GM21723 (cell line): ENCODE results near the gene FOXP4.

ENCODE experiments used
- ATAC-seq: cut with Tn5 transposase; IDR thresholded peaks from one replicate; pipeline ENCODE4 v1.9.1; 2021; ENCODE audit warnings: mild to moderate bottlenecking, moderate library complexity; ENCODE audit not compliant: unreplicated experiment

FOXP4 gene

DNA sequence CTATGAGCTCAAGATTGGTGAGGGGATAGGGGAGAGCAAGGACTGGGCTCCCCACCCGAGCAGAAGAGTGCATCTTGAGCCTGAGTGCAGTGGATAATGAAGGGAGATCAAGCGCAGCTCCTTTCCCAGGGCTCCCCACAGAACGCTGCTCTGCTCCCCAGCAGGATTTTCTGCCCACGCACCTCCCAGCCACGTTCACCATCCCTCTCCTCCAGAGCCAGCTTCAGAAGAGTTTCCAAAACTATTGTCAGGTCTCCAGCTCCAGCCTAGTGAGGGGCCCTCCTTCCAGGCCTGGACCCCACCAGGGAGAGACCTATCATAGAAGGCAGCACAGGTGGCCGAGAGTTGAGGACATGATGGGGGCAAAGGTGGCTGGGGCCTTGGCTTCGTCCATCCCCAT is 34.5 kb downstream of the FOXP4 start:
- ATAC-seq: no peak

DNA sequence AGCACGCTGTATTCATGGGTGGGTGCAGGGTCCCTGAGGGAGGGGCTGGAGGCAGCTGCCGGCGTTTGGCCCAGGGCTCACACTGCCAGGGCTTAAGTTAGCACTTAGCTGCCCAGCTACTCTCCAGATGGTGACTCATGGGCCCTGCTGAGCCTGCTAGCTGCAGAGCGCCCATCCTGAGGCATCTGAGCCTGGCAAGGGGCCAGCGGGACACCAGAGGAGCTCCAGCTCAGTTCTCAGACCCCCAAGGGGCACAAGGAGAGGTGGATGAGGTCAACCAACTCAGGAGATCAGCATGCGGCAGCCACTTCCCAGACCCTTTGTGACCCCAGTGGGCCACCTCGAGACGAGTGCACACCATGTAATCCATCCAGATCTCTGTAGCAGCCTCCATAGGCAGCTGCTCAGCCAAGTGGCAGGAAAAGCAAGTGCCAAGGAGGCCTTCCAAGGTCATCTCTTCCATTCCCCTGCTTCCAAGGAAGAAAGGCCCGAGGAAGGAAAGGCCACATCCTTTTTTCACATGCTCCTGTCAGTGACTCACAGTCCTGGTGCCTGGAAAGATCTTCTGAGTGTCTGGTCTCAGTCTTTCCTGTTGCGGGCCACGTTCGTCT is 35.3 kb downstream of the FOXP4 start:
- no peak for ATAC-seq

DNA sequence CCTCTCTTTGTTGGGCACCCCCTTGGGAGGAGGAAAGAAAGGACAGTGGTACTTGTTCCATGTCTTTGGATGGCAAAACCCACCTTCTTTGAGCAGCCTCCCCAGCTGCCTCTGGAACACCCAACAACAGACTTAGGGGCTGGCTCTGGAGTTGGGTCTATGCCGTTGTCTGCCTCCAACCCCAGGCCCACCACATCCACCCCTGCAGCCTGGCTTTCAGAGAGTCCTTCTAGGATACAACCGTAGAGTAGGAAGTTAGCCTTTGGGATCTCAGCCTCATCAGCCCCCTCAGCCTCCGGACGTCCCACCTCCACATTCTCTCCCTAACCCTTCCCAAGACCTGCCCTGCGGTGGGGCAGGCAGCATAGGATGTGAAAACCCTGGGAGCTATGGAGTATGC is 36.4 kb downstream of the FOXP4 start:
- no peak for ATAC-seq

DNA sequence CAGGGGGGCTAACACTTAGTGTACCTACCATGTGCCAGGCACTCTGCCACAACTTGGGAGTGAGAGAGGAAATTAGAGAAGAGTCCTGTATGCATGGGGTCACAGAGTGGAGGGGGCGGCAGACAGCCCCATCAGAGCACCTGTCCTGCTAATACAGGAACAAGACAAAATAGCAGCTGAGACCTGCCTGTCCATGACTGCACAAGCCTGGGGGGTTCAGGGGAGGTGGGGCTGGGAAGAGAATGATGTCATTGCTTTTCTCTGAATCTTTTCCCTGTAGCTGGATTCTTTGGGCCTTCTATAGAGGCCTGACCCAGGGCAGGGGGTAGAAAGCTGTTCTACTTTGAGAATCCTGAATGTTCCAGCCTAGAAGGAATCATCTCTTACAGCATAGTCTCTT is 37.4 kb downstream of the FOXP4 start:
- ATAC-seq: no peak

DNA sequence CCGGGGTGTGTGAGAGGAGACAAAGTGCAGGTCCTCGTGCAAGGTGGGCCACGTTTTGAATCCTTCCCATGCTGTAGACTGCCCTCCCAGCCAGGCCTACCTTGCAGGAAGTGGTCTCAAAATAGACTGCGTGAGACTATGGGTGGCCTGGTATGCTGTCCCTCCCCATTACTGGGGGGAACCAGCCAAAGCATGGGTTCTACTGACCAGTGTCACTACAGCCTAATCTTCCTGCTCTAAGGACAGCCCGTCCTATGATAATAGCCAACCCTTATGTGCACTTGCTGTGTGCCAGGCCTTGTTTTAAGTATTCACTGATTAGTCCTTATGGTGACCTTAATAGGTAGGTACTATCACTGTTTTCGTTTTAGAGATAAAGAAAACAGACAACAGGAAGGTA is 38.0 kb downstream of the FOXP4 start:
- ATAC-seq: no peak

DNA sequence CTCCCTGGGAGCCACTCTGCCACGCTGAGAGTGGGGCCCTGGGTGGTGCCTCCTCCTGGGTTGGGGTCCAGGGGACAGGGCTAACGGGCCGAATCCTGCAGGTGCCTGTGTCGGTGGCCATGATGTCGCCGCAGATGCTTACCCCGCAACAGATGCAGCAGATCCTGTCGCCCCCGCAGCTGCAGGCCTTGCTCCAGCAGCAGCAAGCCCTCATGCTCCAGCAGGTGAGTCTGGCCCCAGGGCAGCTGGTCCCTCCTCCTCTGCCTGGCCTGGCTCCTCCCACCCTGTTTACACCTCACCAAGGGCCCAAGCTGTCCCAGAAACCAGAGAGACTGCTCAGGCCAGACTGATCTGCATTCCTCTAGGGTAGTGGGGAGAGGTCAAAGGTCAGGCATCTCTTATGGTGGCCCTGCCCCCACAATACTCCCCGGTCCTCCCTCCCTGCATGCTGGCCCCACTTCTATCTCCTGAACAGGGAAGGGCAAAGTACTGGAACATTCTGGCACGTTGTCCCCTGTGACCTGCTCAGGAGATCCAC is 38.6 kb downstream of the FOXP4 start:
- no peak for ATAC-seq

DNA sequence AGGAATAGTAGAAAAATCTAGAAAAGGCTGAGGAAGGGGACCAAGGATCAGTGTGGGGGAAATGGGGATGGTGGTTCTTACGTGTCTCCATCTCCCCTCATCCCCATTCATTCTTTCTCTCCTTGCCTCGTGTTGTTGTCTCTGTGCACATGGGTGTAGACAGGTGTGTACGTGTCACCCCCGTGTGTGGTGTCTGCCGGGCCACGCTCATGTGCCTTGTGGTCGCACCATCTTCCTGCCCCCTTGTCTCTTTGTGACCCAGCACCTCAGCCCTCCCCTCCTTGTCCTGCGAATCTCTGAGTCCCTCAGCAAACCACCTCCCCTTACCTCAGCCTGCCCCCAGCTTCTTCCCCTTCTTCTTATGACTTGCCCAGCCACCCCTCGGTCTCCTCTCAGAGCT is 39.4 kb downstream of the FOXP4 start:
- ATAC-seq: no peak

DNA sequence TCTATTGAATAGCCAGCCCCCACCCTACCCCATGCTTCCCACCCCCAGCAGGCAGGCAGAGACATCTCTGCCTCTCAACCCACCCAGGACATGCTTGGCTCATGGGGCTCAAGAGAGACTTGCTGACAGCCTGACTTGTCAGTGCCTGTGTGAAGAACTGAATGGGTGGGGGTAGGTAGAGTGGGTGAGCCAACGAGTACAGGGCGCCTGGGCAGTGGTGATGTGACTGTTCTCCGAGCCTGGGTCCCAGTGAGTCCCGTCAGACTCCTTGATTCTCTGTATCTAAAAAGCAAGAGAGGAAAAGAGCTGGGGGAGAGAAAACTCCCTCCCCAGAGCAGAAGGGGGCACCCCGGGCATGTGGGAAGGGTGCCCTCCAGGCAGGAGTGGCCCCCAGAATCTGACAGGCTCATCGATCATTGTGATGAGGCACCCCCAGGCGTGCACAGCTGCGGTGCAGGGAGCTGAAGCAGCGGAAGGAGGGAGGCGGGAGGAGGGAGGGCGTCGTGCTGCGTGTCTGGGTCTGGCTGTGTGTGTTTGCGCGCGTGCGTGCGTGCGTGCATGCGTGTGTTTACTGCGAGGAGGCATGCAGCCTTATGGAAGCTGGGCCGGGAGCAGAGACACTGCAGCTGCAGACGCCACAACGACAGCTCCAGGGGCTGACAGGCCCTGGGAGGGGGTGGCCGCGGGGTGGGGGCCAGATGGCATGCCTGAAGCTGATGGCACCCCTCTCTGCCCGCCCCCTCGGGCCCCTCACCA is 40.2 kb downstream of the FOXP4 start:
- ATAC-seq: no peak

DNA sequence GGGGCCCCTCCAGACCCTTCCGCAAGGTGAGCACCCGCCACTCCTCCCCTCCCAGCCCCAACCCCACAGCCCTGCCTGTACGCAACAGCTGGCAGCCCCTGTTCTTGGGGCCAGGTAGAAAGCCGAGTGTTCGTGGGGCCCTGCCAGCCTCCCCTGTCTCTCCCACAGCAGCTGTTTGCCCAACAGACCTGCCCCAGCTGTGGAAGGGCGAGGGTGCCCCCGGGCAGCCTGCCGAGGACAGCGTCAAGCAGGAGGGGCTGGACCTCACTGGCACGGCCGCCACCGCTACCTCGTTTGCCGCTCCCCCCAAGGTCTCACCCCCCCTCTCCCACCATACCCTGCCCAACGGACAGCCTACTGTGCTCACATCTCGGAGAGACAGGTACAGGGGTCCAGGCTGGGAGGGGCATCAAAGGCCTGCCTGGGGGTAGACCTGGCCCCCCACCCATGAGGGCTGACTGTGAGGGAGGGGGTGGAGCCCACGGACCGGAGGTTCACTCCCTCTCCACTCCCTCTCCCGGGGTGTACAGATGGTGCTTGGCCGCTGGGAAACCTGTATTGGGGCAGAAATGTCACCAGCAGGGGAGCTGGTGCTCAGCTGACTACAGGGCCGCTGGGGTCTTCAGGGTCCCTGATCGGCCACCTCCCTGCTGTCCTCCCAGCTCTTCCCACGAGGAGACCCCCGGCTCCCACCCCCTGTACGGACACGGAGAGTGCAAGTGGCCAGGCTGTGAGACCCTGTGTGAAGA is 41.1 kb downstream of the FOXP4 start:
- no peak for ATAC-seq

DNA sequence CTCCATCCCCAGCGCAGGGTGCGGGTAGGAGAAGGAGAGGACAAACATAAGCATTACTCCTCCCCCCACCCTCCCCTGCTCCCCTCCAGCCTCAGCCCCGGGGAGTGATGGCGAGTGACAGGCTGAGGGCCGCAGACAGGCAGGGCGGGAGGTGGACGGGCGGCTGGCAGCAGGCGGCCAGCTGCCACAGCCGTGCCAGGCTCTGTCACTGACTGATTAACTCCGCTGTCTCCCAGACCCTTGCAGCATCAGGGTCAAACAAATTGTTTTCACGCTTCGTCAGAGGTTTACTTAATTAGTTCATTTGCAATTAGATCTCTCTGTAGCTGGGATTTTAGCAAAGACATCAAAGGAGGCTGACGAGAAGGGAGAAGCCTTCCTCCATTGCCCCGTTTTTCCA is 41.9 kb downstream of the FOXP4 start:
- ATAC-seq: no peak

DNA sequence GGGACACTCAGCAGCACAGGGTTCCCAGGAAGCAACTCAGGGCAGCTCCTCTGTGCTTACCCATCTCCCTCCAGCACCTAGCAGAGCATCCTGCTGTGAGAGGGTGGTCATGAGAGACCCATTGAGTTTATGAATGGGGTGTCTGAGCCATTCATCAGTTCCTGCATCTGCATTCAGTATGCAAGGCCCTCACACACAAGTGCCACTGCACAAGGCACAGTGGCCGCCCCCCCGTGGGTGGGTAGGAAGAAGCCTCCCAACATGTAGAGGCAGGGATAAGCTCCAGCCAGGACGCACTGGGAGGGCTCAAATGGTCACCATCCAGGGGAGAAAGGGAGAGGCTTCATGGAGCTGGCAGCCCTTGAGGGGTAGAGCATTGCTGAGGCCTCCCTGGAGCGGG is 43.0 kb downstream of the FOXP4 start:
- ATAC-seq: no peak

DNA sequence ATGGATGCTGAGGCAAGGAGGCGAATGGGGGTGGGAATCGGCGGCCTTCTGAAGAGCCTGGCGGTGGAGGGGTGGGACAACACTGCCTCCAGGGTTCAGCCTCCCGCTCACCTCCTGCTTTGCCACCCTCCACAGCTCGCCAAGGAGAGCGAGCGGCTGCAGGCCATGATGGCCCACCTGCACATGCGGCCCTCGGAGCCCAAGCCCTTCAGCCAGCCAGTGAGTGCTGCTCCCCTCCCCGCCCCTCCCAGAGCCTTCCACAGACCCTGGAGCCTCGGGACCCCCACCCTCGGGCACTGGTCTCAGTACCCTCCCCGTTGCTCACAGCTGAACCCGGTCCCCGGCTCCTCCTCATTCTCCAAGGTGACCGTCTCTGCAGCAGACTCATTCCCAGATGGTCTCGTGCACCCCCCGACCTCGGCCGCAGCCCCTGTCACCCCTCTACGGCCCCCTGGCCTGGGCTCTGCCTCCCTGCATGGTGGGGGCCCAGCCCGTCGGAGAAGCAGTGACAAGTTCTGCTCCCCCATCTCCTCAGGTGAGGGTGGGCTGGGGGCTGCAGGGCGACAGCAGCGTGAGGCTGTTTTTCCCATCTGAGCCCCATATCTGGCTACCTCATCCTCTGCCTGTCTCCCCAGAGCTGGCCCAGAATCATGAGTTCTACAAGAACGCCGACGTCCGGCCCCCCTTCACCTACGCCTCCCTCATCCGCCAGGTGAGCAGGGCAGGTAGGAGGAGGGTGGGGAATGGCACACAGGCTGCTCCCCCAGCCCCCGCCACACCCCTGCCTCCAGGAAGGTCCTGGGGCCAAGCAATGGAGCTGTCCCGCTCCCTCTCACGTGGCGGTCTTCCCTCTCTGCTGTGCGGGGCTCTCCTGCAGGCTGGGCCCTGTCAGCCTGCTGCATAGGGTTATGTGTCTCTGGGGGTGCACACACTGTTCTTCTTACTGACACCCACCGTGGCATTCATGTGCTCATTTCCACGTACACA is 43.7 kb downstream of the FOXP4 start:
- ATAC-seq: no peak

DNA sequence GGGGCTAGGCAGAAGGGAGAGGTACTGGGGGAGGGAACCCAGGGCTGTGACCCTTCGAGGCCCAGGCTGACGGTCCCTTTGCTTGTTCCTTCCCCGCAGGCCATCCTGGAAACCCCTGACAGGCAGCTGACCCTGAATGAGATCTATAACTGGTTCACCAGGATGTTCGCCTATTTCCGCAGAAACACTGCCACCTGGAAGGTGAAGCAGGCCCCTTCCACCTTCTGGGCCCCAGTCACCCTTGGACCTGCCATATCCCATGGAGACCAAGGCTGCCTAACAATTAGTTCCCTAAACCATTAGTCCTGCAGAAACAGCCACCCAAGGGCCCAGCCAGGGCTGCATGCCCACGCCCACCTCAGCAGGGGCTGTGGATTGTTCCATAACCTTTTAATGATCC is 44.9 kb downstream of the FOXP4 start:
- no peak for ATAC-seq

DNA sequence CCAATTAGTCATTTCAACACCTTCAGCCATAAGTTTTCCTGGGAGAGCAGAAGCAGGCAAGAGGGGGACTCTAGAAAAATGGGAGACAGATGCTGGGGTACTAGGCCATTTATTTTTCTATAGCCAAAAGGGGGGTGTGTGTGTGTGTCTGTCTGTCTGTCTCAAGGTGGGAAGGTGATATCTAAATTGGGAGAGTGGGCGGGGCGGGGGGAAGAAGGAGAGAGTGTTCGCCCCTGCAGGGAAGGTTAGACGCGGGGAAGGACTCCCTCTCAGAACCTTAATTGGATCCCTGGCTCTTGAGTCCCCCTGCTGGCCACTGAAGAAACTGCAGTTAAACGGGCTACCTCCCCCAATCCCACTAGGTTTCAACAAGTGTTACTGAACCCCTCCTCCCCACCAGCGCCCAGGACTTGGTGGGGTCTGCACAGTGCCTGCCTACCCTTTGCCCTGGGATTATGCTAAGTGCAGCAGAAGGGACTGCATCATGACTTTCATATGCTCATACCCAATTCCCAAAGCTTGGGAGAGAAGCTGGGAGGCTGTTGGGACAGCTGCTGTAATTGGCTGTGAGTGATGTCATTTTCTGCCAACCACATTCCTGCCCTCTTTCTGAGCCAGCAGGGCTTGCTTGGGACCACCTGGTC is 45.8 kb downstream of the FOXP4 start:
- no peak for ATAC-seq

DNA sequence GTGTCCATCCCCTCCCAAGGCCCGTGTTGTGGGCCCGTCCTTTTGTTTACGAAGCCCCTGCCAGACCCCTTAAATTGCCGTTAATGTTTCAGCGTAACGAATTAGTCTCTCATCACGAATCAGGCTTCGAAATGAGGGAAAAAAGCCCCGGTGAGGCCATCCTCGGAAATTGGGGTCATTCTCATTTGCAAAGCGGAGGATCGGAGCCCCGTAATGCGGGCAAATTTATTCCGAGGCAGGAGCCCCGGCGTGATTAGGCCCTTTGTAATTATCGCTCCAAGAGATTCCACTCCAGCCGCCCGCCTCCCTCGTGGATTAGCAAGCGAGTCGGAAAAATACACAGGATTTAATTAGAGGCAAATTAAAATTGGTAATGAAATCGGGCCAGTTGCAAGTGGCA is 47.2 kb downstream of the FOXP4 start:
- no peak for ATAC-seq

DNA sequence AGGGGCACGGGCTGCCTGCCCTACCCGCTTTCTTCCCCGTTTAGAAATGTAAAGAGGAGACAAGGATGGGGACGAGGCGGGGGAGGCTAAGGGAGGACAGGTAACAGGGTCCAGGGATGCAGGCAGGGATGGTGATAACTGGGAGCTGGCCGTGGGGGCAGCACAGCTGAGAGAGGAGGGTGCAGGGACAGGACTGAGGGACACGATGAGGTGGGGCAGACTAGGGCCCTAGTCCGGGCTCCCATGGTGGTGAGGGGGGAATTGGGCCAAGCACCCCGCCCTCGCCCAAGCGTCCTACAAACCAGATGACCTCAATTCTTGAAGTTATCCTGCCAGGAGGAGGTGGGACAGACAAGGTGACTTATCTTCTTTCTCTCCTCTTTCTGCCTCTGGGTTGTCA is 47.7 kb downstream of the FOXP4 start:
- ATAC-seq: no peak

DNA sequence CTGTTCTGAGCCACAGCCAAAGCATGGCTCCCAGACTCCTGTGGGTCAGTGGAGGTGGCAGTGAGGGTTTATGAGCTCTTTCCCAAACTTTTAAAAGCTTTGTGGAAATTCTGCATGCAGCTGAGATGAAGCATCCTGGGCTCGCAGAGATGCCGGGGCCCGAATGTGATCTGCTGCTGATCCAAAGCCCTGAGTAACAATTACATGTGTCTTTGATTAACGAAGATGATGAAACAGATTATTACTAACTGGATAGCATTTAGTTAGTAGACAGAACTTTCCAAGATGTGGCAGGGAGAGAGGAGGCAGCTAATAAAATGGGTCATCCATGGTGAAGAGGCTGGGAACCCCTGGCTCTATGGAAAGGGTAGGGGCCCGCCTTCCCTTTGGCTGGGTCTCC is 48.1 kb downstream of the FOXP4 start:
- no peak for ATAC-seq

DNA sequence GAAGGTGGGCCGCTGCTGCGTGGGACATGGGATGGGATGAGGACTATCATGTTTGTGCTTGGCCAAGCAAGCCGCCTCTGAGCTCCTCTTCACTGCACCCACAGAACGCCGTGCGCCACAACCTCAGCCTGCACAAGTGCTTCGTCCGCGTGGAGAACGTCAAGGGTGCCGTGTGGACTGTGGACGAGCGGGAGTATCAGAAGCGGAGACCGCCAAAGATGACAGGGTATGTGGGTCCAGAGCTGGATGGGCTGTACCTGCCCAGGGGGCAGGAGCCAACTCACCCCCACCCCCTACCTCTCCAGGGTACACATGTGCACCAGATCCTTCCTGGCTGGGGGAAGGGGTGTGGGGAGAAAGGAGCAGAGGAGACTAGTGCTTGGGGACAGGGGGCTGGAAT is 48.6 kb downstream of the FOXP4 start:
- ATAC-seq: no peak

DNA sequence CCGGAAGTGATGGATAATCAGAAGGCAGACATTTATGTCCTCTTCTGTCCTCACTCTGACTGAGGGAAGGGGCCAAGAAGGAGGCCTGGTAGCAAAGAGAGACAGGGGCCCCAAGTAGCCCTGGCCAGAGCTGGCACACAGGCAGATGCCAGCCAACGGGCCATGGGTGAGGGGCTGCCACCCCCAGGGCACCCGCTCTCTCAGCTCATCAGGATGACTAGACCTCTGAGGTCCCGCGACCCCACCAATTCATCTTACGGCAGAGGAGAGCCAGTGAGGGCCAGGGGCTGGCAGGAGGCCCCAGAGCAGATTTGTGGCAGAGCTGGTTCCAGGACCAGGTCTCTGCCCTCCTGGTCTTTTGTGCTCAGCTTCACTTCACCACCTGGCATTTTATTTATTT is 49.0 kb downstream of the FOXP4 start:
- ATAC-seq: no peak

DNA sequence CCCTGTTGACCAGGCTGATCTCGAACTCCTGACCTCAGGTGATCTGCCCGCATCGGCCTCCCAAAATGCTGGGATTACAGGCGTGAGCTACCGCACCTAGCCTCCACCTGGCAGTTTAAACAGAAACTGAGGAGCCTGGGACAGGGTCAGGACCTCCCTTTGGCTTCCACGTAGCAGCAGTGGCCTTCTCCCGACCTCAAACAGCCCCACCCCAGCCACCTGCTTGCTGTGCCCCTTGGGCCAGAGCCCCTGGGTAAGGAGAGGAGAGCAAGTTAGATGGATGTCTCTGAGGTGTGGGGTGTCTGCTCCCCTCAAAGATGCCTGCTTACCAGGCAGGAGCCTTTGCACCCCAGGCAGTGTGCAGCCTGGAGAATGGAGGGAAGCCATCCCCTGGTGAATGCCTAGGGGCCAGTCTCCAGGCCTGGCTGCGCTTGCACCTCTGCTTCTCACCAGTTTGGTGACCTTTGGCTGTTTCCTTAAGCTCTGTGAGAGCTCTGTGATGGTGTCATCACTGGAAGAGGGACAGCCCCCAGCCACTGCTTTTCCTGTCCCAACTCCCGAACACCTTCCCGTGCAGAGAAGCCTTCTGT is 50.0 kb downstream of the FOXP4 start:
- ATAC-seq: no peak
